Immature natural killer cell (primary cell): ENCODE measurements around the gene GDF15. TPM values are rescaled to one million over a fixed set of nuclear protein-coding genes. Genes with fewer than 3 reads are reported as not detected.
A peak's percentile ranks its signal among the peaks of the same experiment; 100 is the strongest.
"Not testable (repeated sequence)": the region's sequence is repeated elsewhere in the genome, so short reads cannot be mapped to it uniquely, and the experiment has no call there.

Source experiments
- DNase-seq, 3 donors: peaks; one replicate each; pipeline ENCODE4 v3.0.0; 2022; ENCODE audit warnings: mixed read lengths in 1 of 3
- H3K27ac Mint-ChIP-seq, 6 donors: one replicate each; pipeline ENCODE4 v1.8.0; 2020; ENCODE audit warnings: mixed read lengths in 6 of 6, mild to moderate bottlenecking in 5 of 6, inconsistent platforms in 4 of 6, moderate library complexity in 3 of 6
- H3K27me3 Mint-ChIP-seq, 3 donors: one replicate each; pipeline ENCODE4 v1.8.0; 2020 to 2021; ENCODE audit warnings: low read depth in 3 of 3, mild to moderate bottlenecking in 3 of 3, mixed read lengths in 3 of 3, moderate library complexity in 3 of 3, inconsistent platforms in 1 of 3
- H3K36me3 Mint-ChIP-seq, 3 donors: one replicate each; pipeline ENCODE4 v1.8.0; 2020; ENCODE audit warnings: mixed read lengths in 3 of 3, inconsistent platforms in 2 of 3, mild to moderate bottlenecking in 2 of 3
- H3K4me1 Mint-ChIP-seq, 2 donors: one replicate each; pipeline ENCODE4 v1.8.0; 2020; ENCODE audit warnings: inconsistent platforms in 2 of 2, mild to moderate bottlenecking in 2 of 2, mixed read lengths in 2 of 2, moderate library complexity in 1 of 2
- H3K4me3 Mint-ChIP-seq, 5 donors: one replicate each; pipeline ENCODE4 v1.8.0; 2020; ENCODE audit warnings: mild to moderate bottlenecking in 5 of 5, mixed read lengths in 5 of 5, inconsistent platforms in 3 of 5, moderate library complexity in 3 of 5
- H3K9me3 Mint-ChIP-seq, 6 donors: one replicate each; pipeline ENCODE4 v1.8.0; 2020; ENCODE audit warnings: mild to moderate bottlenecking in 6 of 6, mixed read lengths in 6 of 6, inconsistent platforms in 4 of 6, moderate library complexity in 3 of 6
- polyA plus RNA-seq, 3 donors: library from polyadenylated mRNA; unstranded; fragments of 300-500 nt; fragmentation: Illumina TruSeq; gene quantifications; one replicate each; pipeline ENCODE4 v1.2.3, GENCODE V29; 2021

Gene GDF15
- polyA plus RNA-seq, 3 donors from 2014 or later = not detected

GRCh38 chr19:18349524-18350128 lies 36.3 kb upstream of the GDF15 start:
- Mint-ChIP-seq H3K27ac (no peak overlapping the region), H3K4me3 (no peak overlapping the region)
- peak; percentile 24 to 31 (median 24) for DNase-seq

GRCh38 chr19:18350490-18350889 lies 35.5 kb upstream of the GDF15 start:
- Mint-ChIP-seq H3K27ac (peak overlapping the region in 1 of 6 donors; percentile 24), H3K9me3 (no peaks in the 10 kb centered on the region), H3K27me3 (peaks cover 0 to 2% (median 0%) of the 10 kb centered on the region in 3 donors), H3K4me1 (peaks cover 15 to 18% of the 10 kb centered on the region in 2 donors), H3K4me3 (no peak overlapping the region), H3K36me3 (peaks cover 15 to 30% (median 16%) of the 10 kb centered on the region in 3 donors)
- DNase-seq = no peak

More at GRCh38 chr19:18349524-18350128, 36.3 kb upstream of the GDF15 start:
- Mint-ChIP-seq H3K4me1 (peaks cover 15 to 22% of the 10 kb centered on the region in 2 donors), H3K36me3 (peaks cover 13 to 28% (median 14%) of the 10 kb centered on the region in 3 donors), H3K27me3 (peaks cover 0 to 2% (median 0%) of the 10 kb centered on the region in 3 donors), H3K9me3 (no peaks in the 10 kb centered on the region)

GRCh38 chr19:18351544-18351943 lies 34.4 kb upstream of the GDF15 start:
- Mint-ChIP-seq H3K9me3 (no peaks in the 10 kb centered on the region), H3K4me1 (peaks cover 8 to 11% of the 10 kb centered on the region in 2 donors), H3K27ac (no peak overlapping the region), H3K36me3 (peaks cover 12 to 25% (median 14%) of the 10 kb centered on the region in 3 donors), H3K4me3 (no peak overlapping the region), H3K27me3 (peaks cover 0 to 2% (median 0%) of the 10 kb centered on the region in 3 donors)
- no peak for DNase-seq

GRCh38 chr19:18353378-18354005 lies 32.5 kb upstream of the GDF15 start:
- Mint-ChIP-seq H3K27me3 (no peaks in the 10 kb centered on the region), H3K27ac (peak overlapping the region in 2 of 6 donors; percentile 6 to 9), H3K4me3 (no peak overlapping the region), H3K36me3 (peaks cover 13 to 30% (median 25%) of the 10 kb centered on the region in 3 donors), H3K9me3 (no peaks in the 10 kb centered on the region), H3K4me1 (peaks cover 6 to 7% of the 10 kb centered on the region in 2 donors)
- DNase-seq = no peak

- DNase-seq, H3K4me1 Mint-ChIP-seq, H3K27ac Mint-ChIP-seq, H3K9me3 Mint-ChIP-seq, H3K4me3 Mint-ChIP-seq, H3K27me3 Mint-ChIP-seq: not testable (repeated sequence)
- peaks cover 20 to 33% (median 33%) of the 10 kb centered on the region in 3 donors for H3K36me3 Mint-ChIP-seq
Measured at GRCh38 chr19:18354743-18355142, 31.2 kb upstream of the GDF15 start.

GRCh38 chr19:18357041-18357440 lies 28.9 kb upstream of the GDF15 start:
- DNase-seq = no peak
- H3K27me3 Mint-ChIP-seq = peaks cover 0 to 2% (median 0%) of the 10 kb centered on the region in 3 donors

GRCh38 chr19:18361646-18362045 lies 24.3 kb upstream of the GDF15 start:
- peaks cover 22 to 55% (median 42%) of the 10 kb centered on the region in 3 donors for H3K36me3 Mint-ChIP-seq
- H3K27me3 Mint-ChIP-seq = peaks cover 0 to 2% (median 2%) of the 10 kb centered on the region in 3 donors
- DNase-seq = no peak
- no peak overlapping the region for H3K27ac Mint-ChIP-seq
- H3K4me3 Mint-ChIP-seq = no peak overlapping the region
- no peaks in the 10 kb centered on the region for H3K9me3 Mint-ChIP-seq
- H3K4me1 Mint-ChIP-seq = peaks cover 0 to 4% of the 10 kb centered on the region in 2 donors

More at GRCh38 chr19:18357041-18357440, 28.9 kb upstream of the GDF15 start:
- no peak overlapping the region for H3K4me3 Mint-ChIP-seq
- no peak overlapping the region for H3K27ac Mint-ChIP-seq
- H3K36me3 Mint-ChIP-seq = peaks cover 22 to 38% (median 37%) of the 10 kb centered on the region in 3 donors
- no peaks in the 10 kb centered on the region for H3K9me3 Mint-ChIP-seq
- no peaks in the 10 kb centered on the region for H3K4me1 Mint-ChIP-seq

GRCh38 chr19:18362934-18363542 lies 22.9 kb upstream of the GDF15 start:
- peak overlapping the region in 1 of 6 donors; percentile 23 for H3K27ac Mint-ChIP-seq
- H3K4me1 Mint-ChIP-seq = peaks cover 0 to 4% of the 10 kb centered on the region in 2 donors
- no peak overlapping the region for H3K4me3 Mint-ChIP-seq
- peaks cover 17 to 44% (median 31%) of the 10 kb centered on the region in 3 donors for H3K36me3 Mint-ChIP-seq
- no peak for DNase-seq
- H3K9me3 Mint-ChIP-seq = no peaks in the 10 kb centered on the region
- H3K27me3 Mint-ChIP-seq = peaks cover 0 to 2% (median 2%) of the 10 kb centered on the region in 3 donors

- no peak overlapping the region for H3K27ac Mint-ChIP-seq
- peaks cover 17 to 40% (median 31%) of the 10 kb centered on the region in 3 donors for H3K36me3 Mint-ChIP-seq
- H3K4me1 Mint-ChIP-seq = peaks cover 0 to 4% of the 10 kb centered on the region in 2 donors
- DNase-seq = no peak
- H3K9me3 Mint-ChIP-seq = no peaks in the 10 kb centered on the region
- no peak overlapping the region for H3K4me3 Mint-ChIP-seq
- peaks cover 0 to 2% (median 2%) of the 10 kb centered on the region in 3 donors for H3K27me3 Mint-ChIP-seq
Measured at GRCh38 chr19:18363787-18364186, 22.2 kb upstream of the GDF15 start.

- H3K4me3 Mint-ChIP-seq, H3K27me3 Mint-ChIP-seq, DNase-seq, H3K9me3 Mint-ChIP-seq, H3K27ac Mint-ChIP-seq, H3K4me1 Mint-ChIP-seq: not testable (repeated sequence)
- peaks cover 13 to 37% (median 27%) of the 10 kb centered on the region in 3 donors for H3K36me3 Mint-ChIP-seq
Measured at GRCh38 chr19:18364277-18364825, 21.6 kb upstream of the GDF15 start.

- peaks cover 0 to 2% (median 2%) of the 10 kb centered on the region in 3 donors for H3K27me3 Mint-ChIP-seq
- H3K4me3 Mint-ChIP-seq = no peak overlapping the region
- peaks cover 0 to 4% of the 10 kb centered on the region in 2 donors for H3K4me1 Mint-ChIP-seq
- no peak for DNase-seq
- H3K36me3 Mint-ChIP-seq = peaks cover 8 to 31% (median 21%) of the 10 kb centered on the region in 3 donors
- H3K9me3 Mint-ChIP-seq = no peaks in the 10 kb centered on the region
- peak overlapping the region in 1 of 6 donors; percentile 22 for H3K27ac Mint-ChIP-seq
Measured at GRCh38 chr19:18364826-18365528, 21.0 kb upstream of the GDF15 start.

- H3K27me3 Mint-ChIP-seq = peaks cover 0 to 2% (median 2%) of the 10 kb centered on the region in 3 donors
- peaks cover 7 to 30% (median 19%) of the 10 kb centered on the region in 3 donors for H3K36me3 Mint-ChIP-seq
- H3K9me3 Mint-ChIP-seq = no peaks in the 10 kb centered on the region
- H3K4me3 Mint-ChIP-seq = no peak overlapping the region
- no peak overlapping the region for H3K27ac Mint-ChIP-seq
- H3K4me1 Mint-ChIP-seq = peaks cover 0 to 4% of the 10 kb centered on the region in 2 donors
- DNase-seq = no peak
Measured at GRCh38 chr19:18366021-18366435, 19.9 kb upstream of the GDF15 start.

GRCh38 chr19:18368504-18369222 lies 17.3 kb upstream of the GDF15 start:
- H3K27ac Mint-ChIP-seq = no peak overlapping the region
- H3K4me1 Mint-ChIP-seq = peaks cover 5 to 16% of the 10 kb centered on the region in 2 donors
- no peak overlapping the region for H3K4me3 Mint-ChIP-seq
- DNase-seq = no peak
- H3K36me3 Mint-ChIP-seq = peaks cover 0 to 15% (median 10%) of the 10 kb centered on the region in 3 donors
- H3K27me3 Mint-ChIP-seq = peaks cover 0 to 2% (median 0%) of the 10 kb centered on the region in 3 donors
- no peaks in the 10 kb centered on the region for H3K9me3 Mint-ChIP-seq
